Measurements from ENCODE around the gene SLC22A23.

SLC22A23 gene

GRCh38 chr6:3446184-3446583 is 10.7 kb downstream of the SLC22A23 start:
- Histone ChIP-seq H3K36me3 (ENCODE audit: control insufficient read depth in 1 of 2, insufficient read depth in 2 of 2, low read length in 2 of 2) (peaks cover 0 to 5% of the 10 kb centered on the region in 2 donors), H3K9ac (ENCODE audit: low read depth in 1 of 2, low read length in 2 of 2) (no peak overlapping the region), H3K27ac (ENCODE audit: low read depth, low read length) (no peak overlapping the region), H3K4me1 (ENCODE audit: control insufficient read depth in 1 of 2, insufficient read depth in 2 of 2, low read length in 2 of 2) (no peaks in the 10 kb centered on the region), H3K27me3 (ENCODE audit: control insufficient read depth in 1 of 2, insufficient read depth in 2 of 2, low read length in 2 of 2) (no peaks in the 10 kb centered on the region), H3K4me3 (ENCODE audit: low read depth in 1 of 2, low read length in 2 of 2) (no peak overlapping the region), H3K9me3 (ENCODE audit: control insufficient read depth in 1 of 2, low read length in 2 of 2) (no peaks in the 10 kb centered on the region)

GRCh38 chr6:3444276-3445088 is 12.4 kb downstream of the SLC22A23 start:
- H3K27ac ChIP-seq (ENCODE audit: low read depth, low read length): no peak overlapping the region
- peaks cover 0 to 5% of the 10 kb centered on the region in 2 donors for H3K36me3 ChIP-seq (ENCODE audit: control insufficient read depth in 1 of 2, insufficient read depth in 2 of 2, low read length in 2 of 2)

GRCh38 chr6:3443221-3443515 is 13.7 kb downstream of the SLC22A23 start:
- H3K27ac ChIP-seq (ENCODE audit: low read depth, low read length): no peak overlapping the region

More at GRCh38 chr6:3444276-3445088, 12.4 kb downstream of the SLC22A23 start:
- Histone ChIP-seq H3K27me3 (ENCODE audit: control insufficient read depth in 1 of 2, insufficient read depth in 2 of 2, low read length in 2 of 2) (no peaks in the 10 kb centered on the region), H3K9ac (ENCODE audit: low read depth in 1 of 2, low read length in 2 of 2) (no peak overlapping the region), H3K4me1 (ENCODE audit: control insufficient read depth in 1 of 2, insufficient read depth in 2 of 2, low read length in 2 of 2) (peaks cover 5 to 6% of the 10 kb centered on the region in 2 donors), H3K9me3 (ENCODE audit: control insufficient read depth in 1 of 2, low read length in 2 of 2) (no peaks in the 10 kb centered on the region), H3K4me3 (ENCODE audit: low read depth in 1 of 2, low read length in 2 of 2) (no peak overlapping the region)

GRCh38 chr6:3442431-3443220 is 14.2 kb downstream of the SLC22A23 start:
- no peak overlapping the region for H3K9ac ChIP-seq (ENCODE audit: low read depth in 1 of 2, low read length in 2 of 2)
- H3K9me3 ChIP-seq (ENCODE audit: control insufficient read depth in 1 of 2, low read length in 2 of 2): no peaks in the 10 kb centered on the region
- no peak overlapping the region for H3K4me3 ChIP-seq (ENCODE audit: low read depth in 1 of 2, low read length in 2 of 2)
- peaks cover 17% of the 10 kb centered on the region in 2 donors for H3K4me1 ChIP-seq (ENCODE audit: control insufficient read depth in 1 of 2, insufficient read depth in 2 of 2, low read length in 2 of 2)
- peaks cover 0 to 11% of the 10 kb centered on the region in 2 donors for H3K36me3 ChIP-seq (ENCODE audit: control insufficient read depth in 1 of 2, insufficient read depth in 2 of 2, low read length in 2 of 2)
- H3K27me3 ChIP-seq (ENCODE audit: control insufficient read depth in 1 of 2, insufficient read depth in 2 of 2, low read length in 2 of 2): no peaks in the 10 kb centered on the region
- H3K27ac ChIP-seq (ENCODE audit: low read depth, low read length): no peak overlapping the region

More at GRCh38 chr6:3443221-3443515, 13.7 kb downstream of the SLC22A23 start:
- Histone ChIP-seq H3K36me3 (ENCODE audit: control insufficient read depth in 1 of 2, insufficient read depth in 2 of 2, low read length in 2 of 2) (peaks cover 0 to 7% of the 10 kb centered on the region in 2 donors), H3K27me3 (ENCODE audit: control insufficient read depth in 1 of 2, insufficient read depth in 2 of 2, low read length in 2 of 2) (no peaks in the 10 kb centered on the region), H3K9ac (ENCODE audit: low read depth in 1 of 2, low read length in 2 of 2) (no peak overlapping the region), H3K4me3 (ENCODE audit: low read depth in 1 of 2, low read length in 2 of 2) (no peak overlapping the region), H3K9me3 (ENCODE audit: control insufficient read depth in 1 of 2, low read length in 2 of 2) (no peaks in the 10 kb centered on the region), H3K4me1 (ENCODE audit: control insufficient read depth in 1 of 2, insufficient read depth in 2 of 2, low read length in 2 of 2) (peaks cover 17% of the 10 kb centered on the region in 2 donors)

GRCh38 chr6:3440911-3441310 is 15.9 kb downstream of the SLC22A23 start:
- no peaks in the 10 kb centered on the region for H3K9me3 ChIP-seq (ENCODE audit: control insufficient read depth in 1 of 2, low read length in 2 of 2)
- H3K36me3 ChIP-seq (ENCODE audit: control insufficient read depth in 1 of 2, insufficient read depth in 2 of 2, low read length in 2 of 2): peaks cover 6 to 15% of the 10 kb centered on the region in 2 donors
- H3K9ac ChIP-seq (ENCODE audit: low read depth in 1 of 2, low read length in 2 of 2): no peak overlapping the region
- H3K4me1 ChIP-seq (ENCODE audit: control insufficient read depth in 1 of 2, insufficient read depth in 2 of 2, low read length in 2 of 2): peaks cover 17% of the 10 kb centered on the region in 2 donors
- H3K4me3 ChIP-seq (ENCODE audit: low read depth in 1 of 2, low read length in 2 of 2): no peak overlapping the region
- H3K27ac ChIP-seq (ENCODE audit: low read depth, low read length): no peak overlapping the region
- no peaks in the 10 kb centered on the region for H3K27me3 ChIP-seq (ENCODE audit: control insufficient read depth in 1 of 2, insufficient read depth in 2 of 2, low read length in 2 of 2)

GRCh38 chr6:3439961-3440360 is 16.9 kb downstream of the SLC22A23 start:
- H3K4me1 ChIP-seq (ENCODE audit: control insufficient read depth in 1 of 2, insufficient read depth in 2 of 2, low read length in 2 of 2): peaks cover 17% of the 10 kb centered on the region in 2 donors
- H3K27ac ChIP-seq (ENCODE audit: low read depth, low read length): no peak overlapping the region
- no peak overlapping the region for H3K9ac ChIP-seq (ENCODE audit: low read depth in 1 of 2, low read length in 2 of 2)
- H3K9me3 ChIP-seq (ENCODE audit: control insufficient read depth in 1 of 2, low read length in 2 of 2): no peaks in the 10 kb centered on the region
- no peak overlapping the region for H3K4me3 ChIP-seq (ENCODE audit: low read depth in 1 of 2, low read length in 2 of 2)
- peaks cover 6 to 17% of the 10 kb centered on the region in 2 donors for H3K36me3 ChIP-seq (ENCODE audit: control insufficient read depth in 1 of 2, insufficient read depth in 2 of 2, low read length in 2 of 2)
- H3K27me3 ChIP-seq (ENCODE audit: control insufficient read depth in 1 of 2, insufficient read depth in 2 of 2, low read length in 2 of 2): no peaks in the 10 kb centered on the region

- Histone ChIP-seq H3K36me3 (ENCODE audit: control insufficient read depth in 1 of 2, insufficient read depth in 2 of 2, low read length in 2 of 2) (peaks cover 6 to 21% of the 10 kb centered on the region in 2 donors), H3K4me3 (ENCODE audit: low read depth in 1 of 2, low read length in 2 of 2) (no peak overlapping the region), H3K27me3 (ENCODE audit: control insufficient read depth in 1 of 2, insufficient read depth in 2 of 2, low read length in 2 of 2) (no peaks in the 10 kb centered on the region), H3K9me3 (ENCODE audit: control insufficient read depth in 1 of 2, low read length in 2 of 2) (no peaks in the 10 kb centered on the region), H3K27ac (ENCODE audit: low read depth, low read length) (no peak overlapping the region), H3K9ac (ENCODE audit: low read depth in 1 of 2, low read length in 2 of 2) (no peak overlapping the region), H3K4me1 (ENCODE audit: control insufficient read depth in 1 of 2, insufficient read depth in 2 of 2, low read length in 2 of 2) (peaks cover 17% of the 10 kb centered on the region in 2 donors)
Observed at GRCh38 chr6:3438190-3439167, 18.4 kb downstream of the SLC22A23 start.

GRCh38 chr6:3433005-3433404 is 23.8 kb downstream of the SLC22A23 start:
- H3K27me3 ChIP-seq (ENCODE audit: control insufficient read depth in 1 of 2, insufficient read depth in 2 of 2, low read length in 2 of 2): no peaks in the 10 kb centered on the region
- H3K36me3 ChIP-seq (ENCODE audit: control insufficient read depth in 1 of 2, insufficient read depth in 2 of 2, low read length in 2 of 2): peaks cover 6 to 21% of the 10 kb centered on the region in 2 donors
- H3K9ac ChIP-seq (ENCODE audit: low read depth in 1 of 2, low read length in 2 of 2): no peak overlapping the region
- no peak overlapping the region for H3K4me3 ChIP-seq (ENCODE audit: low read depth in 1 of 2, low read length in 2 of 2)
- peaks cover 3% of the 10 kb centered on the region in 2 donors for H3K4me1 ChIP-seq (ENCODE audit: control insufficient read depth in 1 of 2, insufficient read depth in 2 of 2, low read length in 2 of 2)
- no peak overlapping the region for H3K27ac ChIP-seq (ENCODE audit: low read depth, low read length)
- no peaks in the 10 kb centered on the region for H3K9me3 ChIP-seq (ENCODE audit: control insufficient read depth in 1 of 2, low read length in 2 of 2)

- Histone ChIP-seq H3K9me3 (ENCODE audit: control insufficient read depth in 1 of 2, low read length in 2 of 2) (no peaks in the 10 kb centered on the region), H3K36me3 (ENCODE audit: control insufficient read depth in 1 of 2, insufficient read depth in 2 of 2, low read length in 2 of 2) (peaks cover 6 to 18% of the 10 kb centered on the region in 2 donors), H3K4me1 (ENCODE audit: control insufficient read depth in 1 of 2, insufficient read depth in 2 of 2, low read length in 2 of 2) (peaks cover 6 to 9% of the 10 kb centered on the region in 2 donors), H3K27me3 (ENCODE audit: control insufficient read depth in 1 of 2, insufficient read depth in 2 of 2, low read length in 2 of 2) (no peaks in the 10 kb centered on the region), H3K4me3 (ENCODE audit: low read depth in 1 of 2, low read length in 2 of 2) (no peak overlapping the region), H3K9ac (ENCODE audit: low read depth in 1 of 2, low read length in 2 of 2) (no peak overlapping the region), H3K27ac (ENCODE audit: low read depth, low read length) (no peak overlapping the region)
Observed at GRCh38 chr6:3432416-3432815, 24.4 kb downstream of the SLC22A23 start.
